ENCODE results near the gene HERC2. TPM values are rescaled to one million over a fixed set of nuclear protein-coding genes. Genes with fewer than 3 reads are reported as not detected.
A peak's percentile ranks its signal among the peaks of the same experiment; 100 is the strongest.
"Not testable (repeated sequence)": the region's sequence is repeated elsewhere in the genome, so short reads cannot be mapped to it uniquely, and the experiment has no call there.

HERC2 gene
- total and polyA plus RNA-seq, 2 experiments from 2014 or later = 37.7 to 64.4 TPM

DNA sequence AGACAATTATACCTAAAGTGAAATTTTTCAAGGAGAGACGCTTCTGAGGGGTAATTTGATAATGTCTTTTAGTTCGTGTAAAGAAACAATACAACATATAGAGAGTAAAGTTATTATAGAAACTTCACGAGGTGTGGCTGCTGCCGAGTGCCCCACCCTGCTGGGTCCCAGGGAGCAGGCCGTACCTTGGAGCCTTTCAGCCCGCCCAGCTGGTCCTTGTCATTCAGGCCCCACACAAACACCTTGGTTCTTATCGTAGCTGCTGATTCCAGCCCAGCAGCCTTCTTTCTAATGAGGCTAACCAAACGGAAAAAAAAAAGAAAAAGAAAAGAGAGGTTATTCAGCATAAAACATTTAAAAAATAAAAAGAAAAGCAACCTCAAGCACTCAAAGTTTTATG is 139.8 kb downstream of the HERC2 start:
- DNase-seq (ENCODE audit: low read depth in 1 of 2, low spot score in 1 of 2) = no peak
- no peaks in the 10 kb centered on the region for H3K4me1 ChIP-seq (ENCODE audit: low read depth)
- TF ChIP-seq, protein P1, sequence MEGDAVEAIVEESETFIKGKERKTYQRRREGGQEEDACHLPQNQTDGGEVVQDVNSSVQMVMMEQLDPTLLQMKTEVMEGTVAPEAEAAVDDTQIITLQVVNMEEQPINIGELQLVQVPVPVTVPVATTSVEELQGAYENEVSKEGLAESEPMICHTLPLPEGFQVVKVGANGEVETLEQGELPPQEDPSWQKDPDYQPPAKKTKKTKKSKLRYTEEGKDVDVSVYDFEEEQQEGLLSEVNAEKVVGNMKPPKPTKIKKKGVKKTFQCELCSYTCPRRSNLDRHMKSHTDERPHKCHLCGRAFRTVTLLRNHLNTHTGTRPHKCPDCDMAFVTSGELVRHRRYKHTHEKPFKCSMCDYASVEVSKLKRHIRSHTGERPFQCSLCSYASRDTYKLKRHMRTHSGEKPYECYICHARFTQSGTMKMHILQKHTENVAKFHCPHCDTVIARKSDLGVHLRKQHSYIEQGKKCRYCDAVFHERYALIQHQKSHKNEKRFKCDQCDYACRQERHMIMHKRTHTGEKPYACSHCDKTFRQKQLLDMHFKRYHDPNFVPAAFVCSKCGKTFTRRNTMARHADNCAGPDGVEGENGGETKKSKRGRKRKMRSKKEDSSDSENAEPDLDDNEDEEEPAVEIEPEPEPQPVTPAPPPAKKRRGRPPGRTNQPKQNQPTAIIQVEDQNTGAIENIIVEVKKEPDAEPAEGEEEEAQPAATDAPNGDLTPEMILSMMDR (IDR thresholded peaks at IDR 0.05; ENCODE audit: low read depth, low read length) = no peak
- no peaks in the 10 kb centered on the region for H3K9me3 ChIP-seq (ENCODE audit: low read depth)
- H3K27me3 ChIP-seq = no peaks in the 10 kb centered on the region
- no peak overlapping the region for H3K4me3 ChIP-seq
- H3K27ac ChIP-seq = no peak overlapping the region
- peaks cover 60% of the 10 kb centered on the region for H3K36me3 ChIP-seq

GRCh38 chr15:28181366-28181765 is 140.6 kb downstream of the HERC2 start:
- no peaks in the 10 kb centered on the region for H3K9me3 ChIP-seq (ENCODE audit: low read depth)
- no peaks in the 10 kb centered on the region for H3K27me3 ChIP-seq
- TF ChIP-seq, protein P1 (IDR thresholded peaks at IDR 0.05; ENCODE audit: low read depth, low read length) = no peak
- no peak overlapping the region for H3K4me3 ChIP-seq
- DNase-seq (ENCODE audit: low read depth in 1 of 2, low spot score in 1 of 2) = no peak
- no peak overlapping the region for H3K27ac ChIP-seq
- H3K4me1 ChIP-seq (ENCODE audit: low read depth) = no peaks in the 10 kb centered on the region
- H3K36me3 ChIP-seq = peaks cover 62% of the 10 kb centered on the region

DNA sequence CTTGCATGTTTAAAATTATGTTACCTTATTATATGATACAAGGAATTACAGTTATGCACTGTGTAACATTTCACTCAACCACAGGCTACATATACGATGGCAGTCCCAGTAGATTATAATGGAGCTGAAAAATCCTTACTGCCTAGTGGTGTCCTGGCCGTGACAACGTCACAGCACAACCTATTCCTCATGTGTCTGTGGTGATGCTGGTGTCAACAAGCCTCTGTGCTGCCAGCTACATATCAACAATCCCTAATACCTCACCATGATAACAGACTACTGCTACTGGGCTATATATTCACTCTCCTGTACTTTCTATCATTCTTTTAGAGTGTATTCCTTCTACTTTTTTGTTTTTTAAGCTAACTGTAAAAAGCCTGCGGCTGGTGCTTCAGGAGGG is 142.7 kb downstream of the HERC2 start:
- H3K9me3 ChIP-seq (ENCODE audit: low read depth) = no peaks in the 10 kb centered on the region
- TF ChIP-seq, protein P1 (IDR thresholded peaks at IDR 0.05; ENCODE audit: low read depth, low read length) = no peak
- no peaks in the 10 kb centered on the region for H3K27me3 ChIP-seq
- peaks cover 60% of the 10 kb centered on the region for H3K36me3 ChIP-seq
- DNase-seq (ENCODE audit: low read depth in 1 of 2, low spot score in 1 of 2) = no peak
- no peak overlapping the region for H3K27ac ChIP-seq
- no peaks in the 10 kb centered on the region for H3K4me1 ChIP-seq (ENCODE audit: low read depth)
- H3K4me3 ChIP-seq = no peak overlapping the region

- no peak for DNase-seq (ENCODE audit: low read depth in 1 of 2, low spot score in 1 of 2)
- H3K4me1 ChIP-seq (ENCODE audit: low read depth) = no peaks in the 10 kb centered on the region
- H3K27me3 ChIP-seq = no peaks in the 10 kb centered on the region
- H3K9me3 ChIP-seq (ENCODE audit: low read depth) = no peaks in the 10 kb centered on the region
- no peak overlapping the region for H3K27ac ChIP-seq
- peaks cover 56% of the 10 kb centered on the region for H3K36me3 ChIP-seq
- TF ChIP-seq, protein P1 (IDR thresholded peaks at IDR 0.05; ENCODE audit: low read depth, low read length) = no peak
- H3K4me3 ChIP-seq = no peak overlapping the region
These were observed 143.3 kb downstream of the HERC2 start for GRCh38 chr15:28178727-28179126.

DNA sequence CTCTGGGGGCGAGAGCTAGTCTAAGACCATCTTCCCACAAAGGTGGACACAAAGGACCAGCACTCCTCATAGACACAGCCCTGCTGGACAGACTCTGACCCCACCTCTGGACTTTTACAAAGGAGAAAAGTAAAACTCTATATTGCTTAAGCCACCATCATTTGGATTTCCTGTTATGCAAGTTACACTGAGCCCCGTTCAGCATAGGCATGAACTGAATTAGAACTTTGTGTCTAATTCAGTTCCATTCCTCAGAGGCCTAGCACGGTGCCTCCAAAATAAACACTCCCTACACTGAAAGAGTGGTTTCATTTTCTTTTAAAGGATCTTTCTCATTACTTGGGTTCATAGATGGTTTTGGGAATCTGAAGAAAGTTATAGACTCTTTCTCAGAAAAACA is 143.7 kb downstream of the HERC2 start:
- TF ChIP-seq, protein P1 (IDR thresholded peaks at IDR 0.05; ENCODE audit: low read depth, low read length) = no peak
- Histone ChIP-seq H3K36me3 (peaks cover 53% of the 10 kb centered on the region), H3K9me3 (ENCODE audit: low read depth) (no peaks in the 10 kb centered on the region)

DNA sequence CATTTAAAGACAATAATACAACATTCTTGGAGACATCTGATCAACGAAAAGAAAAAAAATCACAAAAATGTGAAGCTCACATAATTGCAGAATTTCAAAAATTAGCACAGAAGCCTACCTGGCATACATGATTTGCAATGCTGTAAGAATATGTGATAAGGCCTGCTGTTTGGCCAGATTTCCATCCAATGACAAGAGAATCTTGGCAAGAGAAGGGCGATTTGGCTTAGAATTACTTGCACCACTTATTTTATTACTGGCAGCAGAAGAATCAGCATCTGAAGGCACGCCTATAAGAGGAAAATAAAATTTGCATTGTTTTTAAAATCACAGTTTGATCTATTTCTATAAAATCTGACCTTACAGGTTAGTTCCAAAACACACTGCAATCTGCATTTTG is 152.6 kb downstream of the HERC2 start:
- peaks cover 44% of the 10 kb centered on the region for H3K36me3 ChIP-seq
- no peaks in the 10 kb centered on the region for H3K27me3 ChIP-seq
- H3K9me3 ChIP-seq (ENCODE audit: low read depth) = no peaks in the 10 kb centered on the region
- H3K4me3 ChIP-seq = no peak overlapping the region
- H3K27ac ChIP-seq = no peak overlapping the region
- TF ChIP-seq, protein P1 (IDR thresholded peaks at IDR 0.05; ENCODE audit: low read depth, low read length) = no peak
- DNase-seq (ENCODE audit: low read depth in 1 of 2, low spot score in 1 of 2) = no peak
- no peaks in the 10 kb centered on the region for H3K4me1 ChIP-seq (ENCODE audit: low read depth)

More for the DNA sequence above, 143.7 kb downstream of the HERC2 start:
- Histone ChIP-seq H3K4me1 (ENCODE audit: low read depth) (no peaks in the 10 kb centered on the region), H3K27me3 (no peaks in the 10 kb centered on the region), H3K27ac (no peak overlapping the region), H3K4me3 (no peak overlapping the region)
- peak in 1 of 2 donors; percentile 22 for DNase-seq (ENCODE audit: low read depth in 1 of 2, low spot score in 1 of 2)

DNA sequence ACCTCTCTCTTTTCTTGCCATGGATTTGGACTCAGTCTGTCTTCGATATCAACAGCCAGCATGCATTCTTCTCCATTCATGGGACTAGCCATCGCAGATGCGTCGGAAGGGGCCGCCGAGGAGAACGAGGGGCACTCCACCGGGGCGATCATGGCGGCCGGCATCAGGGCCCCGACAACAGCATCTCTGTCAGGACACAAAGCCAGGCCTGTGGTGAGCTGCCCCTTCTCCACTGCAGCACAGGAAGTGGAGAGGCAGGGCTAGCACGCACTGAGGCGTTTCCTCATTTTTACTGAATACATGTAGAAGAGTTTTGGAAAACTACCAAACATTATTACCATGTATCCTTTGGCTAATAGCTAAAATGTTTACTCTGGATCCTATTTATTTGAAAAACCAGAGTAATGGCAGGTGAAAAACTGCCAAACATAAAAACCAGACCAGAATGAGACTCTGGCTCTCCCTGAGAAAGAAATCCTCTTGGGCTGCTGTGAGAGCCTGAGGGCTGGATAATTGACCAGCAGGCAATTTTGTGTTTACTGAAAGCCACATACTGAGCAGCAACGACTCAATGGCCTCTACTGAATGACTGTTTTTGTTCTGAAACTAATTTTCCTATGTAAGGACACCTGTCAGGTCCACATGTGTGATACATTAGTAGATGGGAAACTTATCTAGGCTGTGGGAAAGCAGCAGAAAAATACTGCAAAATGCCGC is 153.4 kb downstream of the HERC2 start:
- H3K4me1 ChIP-seq (ENCODE audit: low read depth); DNase-seq (ENCODE audit: low read depth in 1 of 2, low spot score in 1 of 2); H3K27ac ChIP-seq; H3K9me3 ChIP-seq (ENCODE audit: low read depth); H3K27me3 ChIP-seq; H3K4me3 ChIP-seq: not testable (repeated sequence)
- peaks cover 44% of the 10 kb centered on the region for H3K36me3 ChIP-seq

Measured in cardiac muscle cell (in vitro differentiated cells and primary cell).